Fibroblast of lung (primary cell): ENCODE measurements around the gene ZNF708.

ENCODE experiments used
- EZH2 ChIP-seq: IDR thresholded peaks from 2 replicates; pipeline ENCODE4 v1.5.1; 2012; ENCODE audit warnings: low read length, control low read depth, mild to moderate bottlenecking; ENCODE audit errors: missing control alignments
- TF ChIP-seq, protein P1 (sequence below), 2 donors: IDR thresholded peaks in 1 of 2; conservative IDR thresholded peaks in 1 of 2; 1 replicate in 1 of 2; 2 replicates in 1 of 2; pipeline ENCODE4 v1.5.1; 2011 to 2012; ENCODE audit warnings: low read length in 2 of 2, control low read depth in 1 of 2, inconsistent platforms in 1 of 2, low read depth in 1 of 2, mild to moderate bottlenecking in 1 of 2

DNA sequence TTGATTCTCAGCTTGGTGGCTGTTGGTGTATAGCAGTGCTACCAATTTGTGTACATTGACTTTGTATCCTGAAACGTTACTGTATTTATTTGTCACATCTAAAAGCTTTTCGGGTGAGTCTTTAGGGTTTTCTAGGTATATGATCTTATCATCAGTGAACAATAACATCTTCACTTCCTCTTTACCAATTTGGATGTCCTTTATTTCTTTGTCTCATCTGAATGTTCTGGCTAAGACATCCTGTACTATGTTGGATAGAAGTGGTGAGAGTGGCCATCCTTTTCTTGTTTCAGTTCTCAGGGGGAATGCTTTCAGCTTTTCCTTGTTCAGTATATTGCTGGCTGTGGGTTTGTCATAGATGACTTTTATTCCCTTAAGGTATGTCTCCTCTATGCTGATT lies 23.6 kb upstream of the ZNF708 start:
- TF ChIP-seq, protein P1, sequence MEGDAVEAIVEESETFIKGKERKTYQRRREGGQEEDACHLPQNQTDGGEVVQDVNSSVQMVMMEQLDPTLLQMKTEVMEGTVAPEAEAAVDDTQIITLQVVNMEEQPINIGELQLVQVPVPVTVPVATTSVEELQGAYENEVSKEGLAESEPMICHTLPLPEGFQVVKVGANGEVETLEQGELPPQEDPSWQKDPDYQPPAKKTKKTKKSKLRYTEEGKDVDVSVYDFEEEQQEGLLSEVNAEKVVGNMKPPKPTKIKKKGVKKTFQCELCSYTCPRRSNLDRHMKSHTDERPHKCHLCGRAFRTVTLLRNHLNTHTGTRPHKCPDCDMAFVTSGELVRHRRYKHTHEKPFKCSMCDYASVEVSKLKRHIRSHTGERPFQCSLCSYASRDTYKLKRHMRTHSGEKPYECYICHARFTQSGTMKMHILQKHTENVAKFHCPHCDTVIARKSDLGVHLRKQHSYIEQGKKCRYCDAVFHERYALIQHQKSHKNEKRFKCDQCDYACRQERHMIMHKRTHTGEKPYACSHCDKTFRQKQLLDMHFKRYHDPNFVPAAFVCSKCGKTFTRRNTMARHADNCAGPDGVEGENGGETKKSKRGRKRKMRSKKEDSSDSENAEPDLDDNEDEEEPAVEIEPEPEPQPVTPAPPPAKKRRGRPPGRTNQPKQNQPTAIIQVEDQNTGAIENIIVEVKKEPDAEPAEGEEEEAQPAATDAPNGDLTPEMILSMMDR (conservative IDR thresholded peaks at IDR 0.05 in 1 of 2, IDR thresholded peaks at IDR 0.05 in 1 of 2; ENCODE audit: low read depth in 1 of 2, low read length in 2 of 2) = no peak
- TF ChIP-seq EZH2 = no peak
